DMS53 treated with DMSO at 0.1 percent for 48 hours (cell line): ENCODE results near the gene FMNL2.

Experiments used
- DNase-seq: peaks from one replicate; lab custom pipeline; 2025; ENCODE audit not compliant: unreplicated experiment; lab: John Stamatoyannopoulos, UW

Gene FMNL2

DNA sequence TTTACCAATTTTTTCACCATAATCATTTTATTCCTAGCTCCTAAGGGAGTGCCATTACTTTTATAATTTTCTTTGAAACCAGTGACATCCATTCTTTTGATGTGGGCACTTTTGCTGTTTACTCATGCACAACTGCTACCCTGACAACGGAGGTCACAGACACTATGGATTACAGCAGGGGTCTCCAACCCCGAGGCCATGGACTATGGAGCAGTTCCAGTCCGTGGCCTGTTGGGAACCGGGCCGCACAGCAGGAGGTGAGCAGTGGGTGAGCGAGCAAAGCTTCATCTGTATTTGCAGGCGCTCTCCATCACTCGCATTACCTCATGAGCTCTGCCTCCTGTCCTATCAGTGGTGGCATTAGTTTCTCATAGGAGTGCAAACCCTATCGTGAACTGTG lies 347.7 kb downstream of the FMNL2 start:
- no peak for DNase-seq

GRCh38 chr2:152683400-152683799 lies 348.4 kb downstream of the FMNL2 start:
- DNase-seq = no peak

DNA sequence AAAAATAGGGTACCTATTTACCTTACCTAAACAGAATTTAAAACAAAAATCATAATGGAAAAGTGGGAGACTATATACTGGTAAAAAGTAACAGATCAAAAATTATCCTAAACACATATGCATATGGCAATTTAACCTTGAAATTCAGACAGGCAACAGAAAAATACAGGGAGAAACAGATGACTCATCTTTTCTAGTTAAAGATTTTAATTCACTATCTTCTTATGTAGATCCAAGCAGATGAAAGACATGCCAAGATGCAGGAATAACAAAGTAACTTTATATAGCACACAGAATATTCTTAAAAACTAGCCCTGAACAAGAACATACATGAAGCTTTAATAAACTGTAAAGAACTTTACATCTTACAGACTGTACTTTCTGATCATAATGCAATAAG lies 351.3 kb downstream of the FMNL2 start:
- DNase-seq = no peak

GRCh38 chr2:152693033-152693432 lies 358.1 kb downstream of the FMNL2 start:
- DNase-seq = no peak

DNA sequence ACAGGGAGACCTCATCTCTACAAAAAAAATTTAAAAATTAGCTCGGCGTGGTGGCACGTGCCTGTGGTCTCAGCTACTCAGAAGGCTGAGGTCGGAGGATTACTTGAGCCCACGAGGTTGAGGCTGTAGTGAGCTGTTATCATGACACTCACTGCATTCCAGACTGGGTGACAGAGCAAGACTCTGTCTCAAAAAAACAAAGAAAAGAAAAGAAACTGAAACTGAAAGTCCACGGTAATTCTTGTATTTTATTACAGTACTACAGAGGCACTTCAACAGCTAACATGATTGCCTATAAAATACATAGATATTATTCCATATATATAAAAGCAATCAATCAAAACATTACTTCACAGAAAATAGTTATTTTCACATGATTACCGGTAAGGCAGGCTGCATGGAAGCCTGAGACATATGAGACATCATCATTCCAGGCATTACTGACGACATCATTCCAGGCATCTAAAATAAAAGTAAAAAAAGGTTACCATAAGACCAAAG lies 359.2 kb downstream of the FMNL2 start:
- no peak for DNase-seq

GRCh38 chr2:152695763-152696162 lies 360.8 kb downstream of the FMNL2 start:
- DNase-seq = no peak

DNA sequence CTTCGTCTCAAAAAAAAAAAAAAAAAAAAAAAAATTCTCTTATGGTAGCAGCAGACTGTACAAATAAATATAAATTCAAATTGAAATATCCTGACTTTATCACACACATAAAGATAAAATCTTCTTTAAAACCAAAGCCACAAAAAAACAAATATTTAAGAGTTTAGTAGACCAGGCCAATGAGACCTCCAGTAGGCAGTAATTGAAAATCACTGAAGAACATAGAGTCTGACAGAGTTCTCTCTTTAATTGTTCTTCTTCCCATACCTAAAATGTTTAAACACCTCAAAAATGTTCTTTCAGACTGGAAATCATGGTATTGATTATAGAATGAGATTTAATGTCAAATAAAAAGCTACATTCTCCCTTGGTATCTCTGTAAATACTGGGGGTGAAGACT lies 361.5 kb downstream of the FMNL2 start:
- DNase-seq = no peak
